T-helper 1 cell (primary cell): Measurements from ENCODE around the gene TUBAL3.
A peak's percentile ranks its signal among the peaks of the same experiment; 100 is the strongest.
"Not testable (repeated sequence)": the region's sequence is repeated elsewhere in the genome, so short reads cannot be mapped to it uniquely, and the experiment has no call there.

Source experiments
- DNase-seq, 5 donors: peaks; one replicate each; pipeline ENCODE4 v3.0.0-alpha.2; 2012 to 2020

Gene TUBAL3

DNA sequence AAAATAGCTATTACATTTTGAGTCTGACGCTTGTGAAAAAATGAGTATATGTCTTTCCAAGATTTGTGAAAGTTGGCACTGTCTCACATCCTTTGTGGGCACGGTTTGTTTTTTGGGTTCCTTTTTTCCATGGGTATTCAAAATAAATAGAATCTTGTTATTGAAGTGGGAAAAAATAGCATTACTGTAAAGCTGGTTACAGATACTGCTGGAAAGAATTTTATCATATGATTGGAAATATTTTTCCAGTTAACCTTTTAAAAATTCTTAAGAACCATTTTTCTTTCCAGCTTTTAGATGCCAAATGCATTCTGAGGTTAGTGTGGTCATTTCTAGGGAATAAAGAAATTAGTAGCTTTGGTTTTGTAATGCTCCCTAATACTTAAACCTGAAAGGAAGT, 19.1 kb upstream of the TUBAL3 start:
- DNase-seq, result no peak

DNA sequence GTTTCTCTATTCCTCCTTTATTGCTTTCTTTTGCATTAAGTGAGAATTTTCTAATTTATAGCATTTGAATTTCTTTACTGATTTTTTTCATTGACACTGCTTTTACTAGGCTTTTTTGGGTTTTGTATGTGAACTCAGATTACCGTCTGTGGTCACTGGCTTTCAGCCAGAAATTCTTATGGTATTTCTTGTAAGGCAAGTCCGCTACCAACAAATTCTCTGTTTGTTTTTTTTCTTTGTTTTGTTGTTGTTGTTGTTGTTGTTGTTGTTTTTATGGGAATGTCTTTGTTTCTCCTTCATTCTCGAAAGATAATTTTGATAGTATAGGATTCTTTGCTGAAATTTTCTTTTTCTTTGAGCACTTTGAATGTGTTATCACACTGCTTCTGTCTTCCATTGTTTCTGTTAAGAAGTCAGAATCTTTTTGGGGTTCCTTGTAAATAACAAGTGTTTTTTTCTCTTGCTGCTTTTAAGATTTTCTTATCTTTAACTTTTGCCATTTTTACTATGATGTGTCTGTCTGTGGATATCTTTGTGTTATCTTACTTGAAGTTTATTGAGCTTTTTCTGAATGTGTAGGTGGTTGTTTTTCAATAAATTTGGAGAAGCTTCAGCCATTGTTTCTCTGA, 15.0 kb upstream of the TUBAL3 start:
- no peak for DNase-seq

DNA sequence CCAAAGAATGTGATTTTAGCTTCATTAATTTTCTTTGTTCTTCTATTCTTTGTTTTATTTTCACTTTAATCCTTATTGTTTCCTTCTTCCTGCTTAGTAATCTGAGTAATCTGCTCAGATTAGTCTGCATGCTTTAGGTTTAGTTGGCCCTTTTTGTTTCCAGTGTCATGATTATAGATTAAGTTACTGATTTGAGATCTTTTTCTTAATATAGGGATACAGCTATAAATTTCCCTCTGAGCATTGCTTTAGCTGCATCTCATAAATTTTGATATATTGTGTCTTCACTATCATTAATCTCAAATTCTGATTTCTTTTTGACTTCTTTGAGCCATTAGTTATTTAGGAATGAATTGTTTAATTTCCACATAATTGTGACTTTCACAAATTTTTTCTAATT, 14.0 kb upstream of the TUBAL3 start:
- no peak for DNase-seq

DNA sequence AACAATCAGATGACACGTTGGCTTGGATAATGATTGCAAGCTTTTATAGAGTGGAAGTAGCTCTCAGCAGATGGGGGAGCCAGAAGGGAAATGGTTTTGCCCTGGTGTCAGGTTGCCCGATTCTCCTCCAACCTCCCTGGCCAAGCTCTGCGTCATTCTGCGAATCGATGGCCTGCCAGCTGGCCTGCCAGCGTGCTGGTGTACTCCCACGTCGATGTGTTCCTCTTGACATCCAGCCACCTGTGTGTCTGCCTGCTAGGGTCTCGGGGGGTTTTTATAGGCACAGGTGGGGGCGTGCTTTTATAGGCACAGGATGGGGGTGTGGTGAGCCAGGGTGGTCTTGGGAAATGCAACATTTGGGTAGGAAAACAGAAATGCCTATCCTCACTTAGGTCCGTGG, 12.4 kb upstream of the TUBAL3 start:
- DNase-seq, result no peak

DNA sequence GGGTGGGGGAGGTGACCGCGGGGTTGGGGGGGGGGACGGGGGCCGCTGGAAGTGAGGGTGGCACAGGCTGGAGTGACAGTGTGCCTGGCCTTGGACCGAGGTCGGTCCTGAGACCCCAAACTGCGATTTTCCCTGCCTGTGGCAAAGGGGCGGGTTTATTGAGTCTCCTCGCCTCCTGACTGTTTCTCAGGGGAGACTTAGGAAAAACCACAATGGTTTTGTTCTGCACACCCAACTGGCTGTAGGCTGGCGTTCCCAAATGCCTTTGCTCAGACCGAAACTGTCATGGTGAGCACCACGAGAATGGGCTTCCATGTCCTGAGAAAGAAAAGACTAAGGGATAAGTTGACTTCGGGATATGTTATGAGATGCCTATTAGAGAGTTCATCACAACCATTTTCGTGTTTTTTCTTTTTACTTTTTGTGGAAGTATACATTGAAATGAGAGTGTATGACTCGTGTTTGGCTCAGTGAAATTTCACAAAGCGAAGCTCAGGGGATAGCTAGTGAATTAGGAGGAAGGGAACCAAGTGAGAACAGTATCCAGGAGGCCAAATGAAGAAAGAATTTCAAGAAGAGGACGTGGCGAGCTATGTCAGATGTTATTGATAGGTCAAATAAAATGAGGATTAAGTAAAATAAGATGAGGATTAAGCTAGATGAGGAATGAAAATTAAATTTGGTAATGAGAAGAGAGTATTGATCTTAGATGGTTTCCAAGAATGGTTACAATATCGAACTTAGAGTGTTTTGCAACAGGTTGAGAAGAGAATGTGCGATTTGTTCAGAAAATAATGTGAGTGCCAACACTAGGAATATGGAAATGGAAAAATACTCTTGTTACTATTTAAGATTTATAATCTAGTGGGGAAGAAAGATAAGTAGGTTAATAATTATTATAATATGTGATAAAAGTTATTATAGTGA, 8.6 kb upstream of the TUBAL3 start:
- no peak for DNase-seq

DNA sequence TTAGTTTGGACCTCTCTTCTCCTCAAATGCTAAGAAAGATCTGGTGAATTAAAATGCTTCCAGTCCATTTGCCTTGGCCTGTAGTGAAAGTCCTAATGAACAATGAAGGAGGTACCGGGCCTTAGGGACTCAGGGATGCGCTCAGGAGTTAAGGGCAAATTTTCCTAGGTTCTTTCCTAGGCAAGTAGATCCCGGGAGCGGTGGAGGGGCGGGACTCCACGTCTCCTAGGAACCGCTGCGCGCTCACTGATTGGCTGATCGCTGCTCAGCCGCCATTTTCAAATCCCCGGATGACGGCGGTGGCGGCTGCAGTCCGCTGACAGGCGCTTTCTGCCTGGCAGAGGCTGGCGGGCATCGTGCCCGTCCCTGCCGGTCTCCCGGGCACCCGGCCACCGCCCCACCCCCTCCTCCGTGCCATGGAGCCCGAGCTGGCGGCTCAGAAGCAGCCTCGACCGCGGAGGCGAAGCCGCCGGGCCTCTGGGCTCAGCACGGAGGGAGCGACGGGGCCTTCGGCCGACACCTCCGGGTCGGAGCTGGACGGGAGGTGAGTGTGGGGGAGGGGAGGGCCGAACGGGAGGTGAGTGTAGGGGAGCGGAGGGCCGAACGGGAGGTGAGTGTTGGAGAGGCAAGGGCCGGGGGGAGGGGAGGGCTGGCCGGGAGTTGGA, 7.8 kb upstream of the TUBAL3 start, which contains the start of gene NET1:
TSS of gene NET1 (plus strand) at position 281 of the 665 bp plus-strand sequence. CDS start at position 417, 136 bp downstream.
- DNase-seq, result peak; percentile 30 to 84 (median 49)

DNA sequence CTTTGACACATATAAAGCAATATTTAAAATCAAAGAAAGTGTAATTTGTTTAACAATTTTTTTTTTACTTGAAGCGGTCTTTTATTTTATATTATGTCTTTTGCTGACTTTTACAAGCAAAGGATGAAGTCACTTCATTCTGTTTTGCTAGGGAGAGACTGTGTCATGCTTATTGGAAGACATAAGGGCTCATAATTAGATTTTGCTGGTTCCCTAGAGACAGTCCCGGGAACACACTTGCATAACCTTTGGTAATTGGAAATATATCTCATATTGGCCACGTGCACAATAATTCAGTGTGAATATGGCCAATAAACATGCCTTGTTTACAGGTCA, 7.3 kb upstream of the TUBAL3 start:
- no peak for DNase-seq

DNA sequence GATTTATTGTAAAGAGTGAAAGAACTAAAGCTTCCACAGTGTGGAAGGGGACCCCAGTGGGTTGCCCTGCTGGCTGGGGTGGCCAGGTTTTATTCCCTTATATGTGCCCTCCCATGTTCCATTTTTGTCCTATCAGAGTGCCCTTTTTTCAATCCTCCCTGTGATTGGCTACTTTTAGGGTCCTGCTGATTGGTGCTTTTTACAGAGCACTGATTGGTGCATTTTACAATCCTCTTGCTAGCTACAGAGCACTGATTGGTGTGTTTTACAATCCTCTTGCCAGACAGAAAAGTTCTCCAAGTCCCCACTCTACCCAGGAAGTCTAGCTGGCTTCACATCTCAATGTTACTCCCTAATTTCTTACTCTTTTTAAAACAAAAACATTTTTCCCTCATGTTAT, 6.2 kb upstream of the TUBAL3 start:
- DNase-seq, result not testable (repeated sequence)

DNA sequence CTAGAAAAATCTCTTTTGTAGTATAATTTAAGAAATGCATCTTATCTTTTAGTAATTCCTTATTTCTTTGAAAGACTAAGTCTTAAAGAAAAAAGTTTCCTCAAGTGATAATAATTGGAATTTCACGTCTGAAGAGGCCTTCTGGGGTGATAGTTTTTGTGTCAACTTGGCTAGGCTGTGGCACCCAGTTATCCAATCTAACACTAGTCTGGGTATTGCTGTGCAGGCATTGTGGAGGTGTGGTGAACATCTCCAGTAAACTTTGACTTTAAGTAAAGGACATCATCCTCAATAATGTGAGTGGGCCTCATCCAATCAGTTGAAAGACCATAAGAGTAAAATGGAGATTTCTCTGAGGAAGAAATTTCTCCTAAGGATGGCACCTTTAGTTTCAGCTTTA, 2.3 kb upstream of the TUBAL3 start:
- no peak for DNase-seq

DNA sequence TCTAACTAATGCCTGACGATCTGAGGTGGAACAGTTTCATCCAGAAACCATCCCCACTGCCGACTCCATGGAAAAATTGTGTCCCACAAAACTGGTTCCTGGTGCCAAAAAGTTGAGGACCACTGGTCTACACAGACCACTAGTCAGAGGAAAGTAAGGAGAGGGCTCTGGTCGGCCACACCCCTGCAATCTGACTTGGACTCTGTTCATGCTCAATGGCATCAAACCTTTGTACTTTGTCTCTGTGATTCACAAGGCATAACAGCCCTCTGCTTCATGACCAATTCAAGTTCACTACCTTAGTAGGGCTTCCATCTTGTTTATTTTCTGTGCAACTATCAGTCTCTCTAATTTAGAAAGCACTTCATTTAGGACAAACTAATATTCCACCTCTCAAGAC, 1.8 kb downstream of the TUBAL3 start:
- DNase-seq, result no peak

DNA sequence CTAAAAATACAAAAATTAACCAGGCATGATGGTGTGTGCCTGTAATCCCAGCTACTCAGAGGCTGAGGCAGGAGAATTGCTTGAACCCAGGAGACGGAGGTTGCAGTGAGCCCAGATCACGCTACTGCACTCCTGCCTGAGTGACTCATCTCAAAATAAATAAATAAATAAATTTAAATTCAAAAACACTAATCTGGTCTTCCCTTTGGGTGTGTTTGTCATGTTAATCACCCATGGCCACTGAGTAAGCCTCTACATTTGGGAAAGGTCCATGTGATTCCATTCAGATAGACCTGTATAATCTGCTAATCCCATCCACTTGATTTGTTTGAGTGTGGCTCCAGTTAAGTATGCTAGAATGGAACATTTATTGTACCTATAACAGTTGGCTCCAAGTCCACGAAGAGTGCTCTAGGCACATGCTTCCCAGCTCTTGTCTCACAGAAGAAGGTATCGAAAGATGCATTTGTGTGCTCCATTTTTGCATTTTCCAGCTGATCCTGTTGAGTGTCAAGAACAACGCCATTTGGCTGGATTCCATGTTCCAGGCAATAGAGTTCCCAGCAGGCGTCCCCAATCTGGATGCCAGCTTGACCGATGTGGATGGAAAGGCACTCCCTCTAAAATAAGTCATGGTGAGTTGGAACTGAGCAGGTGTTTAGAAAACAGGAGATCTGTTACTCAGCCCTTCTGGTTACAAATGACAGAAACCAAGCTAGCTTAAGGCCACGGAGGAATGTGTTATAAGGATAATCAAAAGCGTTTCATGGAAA, 4.0 kb downstream of the TUBAL3 start:
- no peak for DNase-seq

DNA sequence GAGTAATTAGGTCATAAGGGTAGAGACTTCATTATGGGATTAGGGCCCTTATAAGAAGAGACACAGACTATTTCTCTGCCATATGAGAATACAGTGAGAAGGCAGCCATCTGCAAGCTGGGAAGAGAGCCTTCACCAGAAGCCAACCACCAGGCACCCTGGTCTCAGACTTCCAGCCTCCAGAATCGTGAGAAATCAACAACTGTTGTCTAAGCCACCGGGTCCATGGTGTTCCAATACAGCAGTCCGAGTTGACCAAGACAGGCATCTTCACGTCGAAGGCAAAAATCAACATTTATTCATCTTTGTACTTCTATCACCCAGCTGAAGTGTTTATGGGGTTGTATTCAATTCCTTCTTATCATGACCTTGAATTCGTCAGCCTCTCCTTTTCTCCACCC, 5.3 kb downstream of the TUBAL3 start:
- no peak for DNase-seq

DNA sequence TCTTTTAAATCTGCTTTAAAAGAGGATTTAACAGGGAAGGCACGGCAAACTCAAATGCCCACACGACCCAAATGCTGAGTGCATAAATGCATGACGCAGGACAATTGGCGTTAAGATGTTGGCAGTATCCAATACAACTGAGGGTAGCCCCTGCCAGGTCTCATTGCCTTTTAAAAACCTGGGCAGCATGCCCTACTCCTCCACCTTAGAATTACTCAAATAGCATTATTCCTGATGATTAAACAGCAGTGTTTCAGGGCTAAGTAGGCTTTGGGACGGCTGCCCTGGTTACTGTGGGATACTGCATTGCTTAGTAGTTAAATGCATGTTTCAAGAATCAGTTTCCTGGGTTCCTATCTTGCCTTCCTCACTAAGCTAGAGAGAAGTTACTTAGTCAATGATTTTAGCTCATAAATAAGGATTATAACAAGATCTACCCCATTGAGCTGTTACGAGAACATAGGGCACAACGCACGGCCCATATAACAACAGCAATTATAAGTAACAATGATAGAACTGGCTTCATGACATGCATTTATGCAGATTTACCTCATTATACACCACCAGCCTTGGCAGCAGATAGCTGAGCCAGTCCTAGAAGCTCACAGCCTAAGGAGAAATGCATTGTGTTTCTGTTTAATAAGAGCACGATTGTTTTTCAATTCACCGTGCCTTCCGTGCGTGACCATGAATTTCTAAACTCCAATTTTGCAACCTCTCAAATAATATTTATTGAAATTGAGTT, 7.9 kb downstream of the TUBAL3 start:
- DNase-seq, result no peak

DNA sequence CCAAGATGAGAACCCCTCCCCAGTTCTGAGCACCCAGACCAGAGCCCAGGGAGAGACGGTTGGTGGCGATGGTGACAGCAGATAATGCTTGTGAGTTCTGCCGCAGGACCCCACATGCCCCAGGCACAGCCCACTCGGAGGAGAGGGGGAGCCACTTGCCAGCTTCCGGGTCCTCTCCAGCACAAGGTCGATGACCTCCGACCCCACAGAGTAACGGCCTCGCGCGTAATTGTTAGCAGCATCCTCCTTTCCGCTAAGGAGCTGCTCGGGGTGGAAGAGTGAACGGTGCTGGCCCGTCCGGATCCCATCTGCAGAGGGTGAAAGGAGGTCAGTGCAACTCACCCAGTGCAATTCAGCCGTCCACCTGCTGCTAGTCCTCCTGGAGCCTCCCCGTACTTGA, 9.5 kb downstream of the TUBAL3 start:
- no peak for DNase-seq

DNA sequence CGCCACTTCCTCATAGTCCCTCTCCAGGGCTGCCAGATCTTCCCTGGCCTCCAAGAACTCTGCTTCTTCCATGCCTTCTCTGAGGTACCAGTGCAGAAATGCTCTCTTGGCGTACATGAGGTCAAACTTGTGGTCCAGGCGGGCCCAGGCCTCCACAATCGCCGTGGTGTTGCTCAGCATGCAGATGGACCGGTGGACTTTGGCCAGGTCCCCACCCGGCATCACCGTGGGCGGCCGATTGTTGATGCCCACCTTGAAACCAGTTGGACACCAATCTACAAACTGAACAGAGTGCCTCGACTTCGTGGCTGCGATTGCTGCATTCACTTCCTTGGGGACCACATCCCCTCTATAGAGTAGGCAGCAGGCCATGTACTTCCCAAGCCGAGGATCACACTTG, 11.1 kb downstream of the TUBAL3 start:
- DNase-seq, result no peak

DNA sequence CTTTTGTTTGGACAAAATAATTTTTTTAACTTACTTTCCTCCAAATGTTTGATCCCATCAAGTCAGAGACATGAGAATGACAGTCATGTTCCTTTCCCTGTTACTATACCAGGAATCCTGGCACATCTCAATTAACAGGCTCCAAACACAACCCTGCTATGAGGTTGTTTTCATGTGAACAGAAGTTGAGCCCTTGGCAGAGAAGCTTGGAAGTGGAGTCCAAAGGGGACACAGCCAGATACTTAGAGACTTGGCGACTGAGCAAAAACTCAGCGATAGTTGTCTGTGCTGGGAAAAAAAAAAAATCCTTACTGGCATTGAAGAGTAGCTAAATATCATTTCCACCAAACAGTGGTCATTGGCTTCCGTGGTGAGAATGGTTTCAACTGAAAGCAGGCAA, 12.8 kb downstream of the TUBAL3 start:
- no peak for DNase-seq

DNA sequence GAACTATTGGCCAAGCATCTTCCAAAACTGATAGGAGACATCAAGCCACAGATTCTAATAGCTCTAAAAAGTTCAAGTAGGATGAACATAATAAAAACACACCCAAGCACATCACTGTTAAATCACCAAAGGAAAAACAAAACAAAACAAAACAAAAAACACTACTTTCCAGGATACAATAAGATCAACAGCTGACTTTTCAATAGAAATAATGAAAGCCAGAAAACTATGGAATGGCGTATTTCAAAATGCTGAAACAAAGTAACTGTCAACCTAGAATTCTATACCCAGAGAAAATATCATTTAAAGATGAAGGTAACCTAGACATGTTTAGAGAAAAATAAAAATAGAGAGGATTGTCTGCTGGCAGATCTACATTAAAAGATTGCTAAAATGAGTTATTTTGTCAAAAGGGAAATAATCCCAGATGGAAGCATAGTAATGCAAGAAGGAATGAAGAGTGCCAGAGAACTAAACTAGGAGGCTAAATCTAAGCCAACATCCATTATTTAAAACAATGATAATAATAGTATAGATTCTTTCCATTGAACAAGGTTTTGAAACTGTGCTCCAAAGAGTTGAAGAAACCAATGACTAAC, 13.9 kb downstream of the TUBAL3 start:
- DNase-seq, result no peak

DNA sequence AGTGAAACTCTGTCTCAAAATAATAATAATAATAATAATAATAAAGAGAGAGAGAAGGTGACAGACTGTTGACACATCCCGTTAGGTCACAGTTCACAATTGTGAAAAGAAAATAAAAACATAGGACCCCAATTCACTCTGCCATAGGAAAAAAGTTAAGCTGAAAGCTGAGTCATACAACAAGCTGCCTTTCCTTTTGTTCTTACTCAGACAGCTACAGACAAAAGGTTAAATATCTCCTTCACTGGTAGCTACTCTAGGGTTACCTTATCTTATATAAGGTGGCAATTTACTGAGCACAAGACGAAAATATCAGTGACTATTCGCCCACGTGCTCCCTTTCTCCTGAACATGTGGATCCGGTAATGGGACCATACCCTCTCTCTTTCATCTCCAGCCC, 17.5 kb downstream of the TUBAL3 start:
- peak in 1 of 5 donors; percentile 8 for DNase-seq

DNA sequence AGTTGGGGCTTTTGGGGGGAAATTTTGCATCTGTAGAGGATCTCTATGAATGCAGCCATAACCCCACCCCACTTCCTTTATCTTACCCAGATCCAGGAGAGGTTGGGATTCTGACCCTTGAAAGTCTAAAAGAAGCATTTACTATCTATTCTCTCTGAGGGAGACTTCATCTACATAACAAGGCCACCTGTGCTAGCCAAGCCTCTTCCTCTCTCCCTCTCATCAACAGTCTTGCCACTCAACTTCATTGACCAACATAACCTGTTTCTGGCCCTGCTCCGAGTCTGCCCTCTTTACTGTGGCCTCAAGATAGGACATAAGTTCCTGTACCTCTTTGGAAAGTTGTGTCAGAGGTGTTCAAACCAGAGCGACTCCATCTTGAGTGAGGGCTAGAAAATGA, 19.4 kb downstream of the TUBAL3 start:
- DNase-seq, result no peak

DNA sequence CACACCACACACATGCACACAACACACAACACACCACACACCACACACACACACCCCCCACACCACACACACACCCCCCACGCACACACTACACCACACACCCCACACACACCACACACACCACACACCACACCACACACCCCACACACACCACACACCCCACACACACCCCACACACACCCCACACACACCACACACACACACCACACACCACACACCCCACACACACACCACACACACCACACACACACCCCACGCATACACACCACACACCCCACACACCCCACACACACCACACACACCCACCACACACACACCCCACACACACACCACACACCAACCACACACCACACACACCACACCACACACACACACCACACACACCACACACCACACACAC, 23.4 kb downstream of the TUBAL3 start:
- DNase-seq, result no peak

DNA sequence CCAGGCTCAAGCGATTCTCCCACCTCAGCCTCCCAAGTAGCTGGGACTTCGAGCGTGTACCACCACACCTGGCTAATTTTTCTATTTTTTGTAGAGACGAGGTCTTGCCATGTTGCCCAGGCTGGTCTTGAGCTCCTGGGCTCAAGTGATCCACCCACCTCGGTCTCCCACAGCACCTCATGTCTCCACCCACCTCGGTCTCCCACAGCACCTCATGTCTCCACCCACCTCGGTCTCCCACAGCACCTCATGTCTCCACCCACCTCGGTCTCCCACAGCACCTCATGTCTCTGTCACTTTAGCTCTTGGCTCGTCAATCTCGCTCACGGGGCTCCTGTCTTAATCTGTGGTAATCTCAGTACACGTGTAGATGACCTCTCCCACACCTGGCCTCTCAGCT, 24.2 kb downstream of the TUBAL3 start:
- not testable (repeated sequence) for DNase-seq

DNA sequence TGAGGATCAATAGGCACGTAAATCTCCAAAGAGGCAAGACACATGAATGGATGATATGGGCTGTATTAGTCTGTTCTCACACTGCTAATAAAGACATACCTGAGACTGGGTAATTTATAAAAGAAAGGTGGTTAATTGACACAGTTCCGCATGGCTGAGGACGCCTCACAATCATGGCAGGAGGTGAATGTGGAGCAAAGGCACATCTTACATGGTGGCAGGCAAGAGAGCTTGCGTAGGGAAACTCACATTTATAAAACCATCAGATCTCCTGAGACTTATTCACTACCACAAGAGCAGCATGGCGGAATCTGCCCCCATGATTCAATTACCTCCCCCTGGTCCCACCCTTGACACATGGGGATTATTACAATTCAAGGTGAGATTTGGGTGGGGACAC, 25.4 kb downstream of the TUBAL3 start:
- DNase-seq, result not testable (repeated sequence)
